Loucy (cell line): ENCODE data around the gene LRSAM1.

Source experiments
- CTCF ChIP-seq: fragments of 200-600 bp; sonication (generic); conservative IDR thresholded peaks from 2 replicates; pipeline ENCODE4 v1.5.1; 2014; ENCODE audit warnings: mild to moderate bottlenecking, antibody characterized with exemption, low read length
- EZH2phosphoT487 ChIP-seq: fragments of 200-600 bp; IDR thresholded peaks from 2 replicates; pipeline ENCODE4 v1.6.1; 2018; ENCODE audit warnings: antibody characterized with exemption, mild to moderate bottlenecking, moderate library complexity, borderline replicate concordance

GRCh38 chr9:127514468-127514867 is 63.2 kb downstream of the LRSAM1 start:
- TF ChIP-seq CTCF (no peak), EZH2phosphoT487 (no peak)
